Epithelial cell of esophagus (primary cell): ENCODE data around the gene ATXN8OS.
A peak's percentile ranks its signal among the peaks of the same experiment; 100 is the strongest.

Source experiments
- DNase-seq: peaks from one replicate; pipeline ENCODE4 v3.0.0; 2010; ENCODE audit warnings: low read depth
- H3K4me3 ChIP-seq: 2 replicates; pipeline ENCODE4 v1.5.1; 2011; ENCODE audit warnings: mild to moderate bottlenecking, low read length, control low read depth
- CTCF ChIP-seq: IDR thresholded peaks from 2 replicates; pipeline ENCODE4 v1.5.1; 2011; ENCODE audit warnings: low read depth, mild to moderate bottlenecking, low read length, control low read depth, inconsistent platforms; ENCODE audit not compliant: insufficient read depth; ENCODE audit errors: missing control alignments

The ATXN8OS gene

GRCh38 chr13:70162141-70162540, 54.5 kb downstream of the ATXN8OS start:
- no peak for TF ChIP-seq CTCF
- peak; percentile 48 for DNase-seq
- H3K4me3 ChIP-seq: no peak overlapping the region

- no peak overlapping the region for H3K4me3 ChIP-seq
- TF ChIP-seq CTCF: no peak
- peak; percentile 56 for DNase-seq
Observed at GRCh38 chr13:70170689-70171088, 63.1 kb downstream of the ATXN8OS start.

GRCh38 chr13:70171151-70171550, 63.5 kb downstream of the ATXN8OS start:
- H3K4me3 ChIP-seq: no peak overlapping the region
- DNase-seq: peak; percentile 74
- no peak for TF ChIP-seq CTCF

GRCh38 chr13:70172946-70173597, 65.4 kb downstream of the ATXN8OS start:
- no peak overlapping the region for H3K4me3 ChIP-seq
- DNase-seq: peak; percentile 2
- TF ChIP-seq CTCF: no peak

- no peak for TF ChIP-seq CTCF
- no peak overlapping the region for H3K4me3 ChIP-seq
- no peak for DNase-seq
Observed at GRCh38 chr13:70173598-70173959, 66.0 kb downstream of the ATXN8OS start.

- H3K4me3 ChIP-seq: no peak overlapping the region
- TF ChIP-seq CTCF: no peak
- no peak for DNase-seq
Observed at GRCh38 chr13:70178346-70178745, 70.7 kb downstream of the ATXN8OS start.
